HEK293 (cell line): ENCODE measurements around the gene NFAT5.
A peak's percentile ranks its signal among the peaks of the same experiment; 100 is the strongest.

Source experiments
- CTCF ChIA-PET: fragments of 350-600 bp; formaldehyde crosslinking; extraction: SDS; loops from one replicate; lab custom pipeline; 2021; ENCODE audit warnings: antibody characterized with exemption; lab: Yijun Ruan, JAX
- POLR2A ChIA-PET: fragments of 300-600 bp; formaldehyde crosslinking; extraction: SDS; loops from one replicate; lab custom pipeline; 2020; ENCODE audit warnings: antibody characterized with exemption, inconsistent platforms; lab: Yijun Ruan, JAX
- H3K27ac ChIP-seq: fragments of 200-500 bp; sonication (Bioruptor generic); 2 replicates; pipeline ENCODE4 v1.5.1; 2014; ENCODE audit warnings: low read depth, low read length, control low read depth, inconsistent platforms; ENCODE audit errors: extremely low read depth
- H3K36me3 ChIP-seq, 2 experiments: fragments of 200-500 bp in 1 of 2; sonication (Bioruptor generic) in 1 of 2; 1 replicate in 1 of 2; 2 replicates in 1 of 2; pipeline ENCODE4 v1.5.1; 2014 to 2017; ENCODE audit warnings: inconsistent platforms in 2 of 2, low read length in 2 of 2; ENCODE audit not compliant: control insufficient read depth in 2 of 2, insufficient read depth in 1 of 2
- H3K4me1 ChIP-seq: fragments of 200-500 bp; sonication (Bioruptor generic); 2 replicates; pipeline ENCODE4 v1.5.1; 2014; ENCODE audit warnings: mild to moderate bottlenecking, low read length, inconsistent platforms; ENCODE audit not compliant: control insufficient read depth, insufficient read depth
- H3K4me3 ChIP-seq: 2 replicates; pipeline ENCODE4 v1.5.1; 2011; ENCODE audit warnings: low read depth, mild to moderate bottlenecking, control low read depth, low read length, moderate library complexity
- H3K9me3 ChIP-seq: fragments of 200-500 bp; sonication (Bioruptor generic); 2 replicates; pipeline ENCODE4 v1.5.1; 2014; ENCODE audit warnings: low read depth, low read length, inconsistent platforms; ENCODE audit not compliant: control insufficient read depth, insufficient read depth
- PRDM1 ChIP-seq: fragments of 450-650 bp; formaldehyde crosslinking; IDR thresholded peaks from 2 replicates; pipeline ENCODE4; 2016; ENCODE audit warnings: missing biosample characterization, missing genetic modification characterization
- SCRT1 ChIP-seq: fragments of 450-650 bp; formaldehyde crosslinking; IDR thresholded peaks from 2 replicates; pipeline ENCODE4 v1.5.1; 2016; ENCODE audit warnings: missing biosample characterization, missing genetic modification characterization, borderline replicate concordance
- SCRT2 ChIP-seq: fragments of 450-650 bp; formaldehyde crosslinking; IDR thresholded peaks from 2 replicates; pipeline ENCODE4 v1.5.1; 2016; ENCODE audit warnings: missing biosample characterization, missing genetic modification characterization
- SETDB1 ChIP-seq: IDR thresholded peaks from one replicate; pipeline ENCODE4 v1.6.1; 2017; ENCODE audit warnings: mild to moderate bottlenecking, low read length, moderate library complexity, mixed read lengths; ENCODE audit not compliant: insufficient read length
- TCF7L2 ChIP-seq: IDR thresholded peaks from 2 replicates; pipeline ENCODE4 v1.6.1; 2011; ENCODE audit warnings: low read depth, mild to moderate bottlenecking, inconsistent platforms, low read length, moderate library complexity, borderline replicate concordance
- ZBTB21 ChIP-seq: fragments of 450-650 bp; formaldehyde crosslinking; IDR thresholded peaks from 2 replicates; pipeline ENCODE4 v1.5.1; 2017; ENCODE audit warnings: missing biosample characterization, missing genetic modification characterization
- ZFP69B ChIP-seq: fragments of 450-650 bp; formaldehyde crosslinking; IDR thresholded peaks from 2 replicates; pipeline ENCODE4 v1.5.1; 2016; ENCODE audit warnings: missing biosample characterization, missing genetic modification characterization
- ZNF146 ChIP-seq: fragments of 450-650 bp; formaldehyde crosslinking; IDR thresholded peaks from 2 replicates; pipeline ENCODE4 v1.5.1; 2016; ENCODE audit warnings: missing biosample characterization, missing genetic modification characterization
- ZNF157 ChIP-seq: fragments of 450-650 bp; formaldehyde crosslinking; IDR thresholded peaks from 2 replicates; pipeline ENCODE4 v1.5.1; 2016; ENCODE audit warnings: missing biosample characterization, missing genetic modification characterization
- ZNF274 ChIP-seq, 2 experiments: fragments of 200-500 bp in 1 of 2; fragments of 450-650 bp in 1 of 2; sonication (Bioruptor generic) in 1 of 2; formaldehyde crosslinking in 1 of 2; IDR thresholded peaks; 2 replicates each; pipeline versions ENCODE4 v1.5.1 to v1.6.1; 2014 to 2016; ENCODE audit warnings: borderline replicate concordance in 1 of 2, inconsistent platforms in 1 of 2, low read length in 1 of 2, missing biosample characterization in 1 of 2, missing genetic modification characterization in 1 of 2
- ZNF423 ChIP-seq: fragments of 450-650 bp; formaldehyde crosslinking; IDR thresholded peaks from 2 replicates; pipeline ENCODE4 v1.5.1; 2016; ENCODE audit warnings: missing biosample characterization, missing genetic modification characterization
- ZNF530 ChIP-seq: fragments of 450-650 bp; formaldehyde crosslinking; IDR thresholded peaks from 2 replicates; pipeline ENCODE4 v1.5.1; 2016; ENCODE audit warnings: low read depth, missing biosample characterization, missing genetic modification characterization
- ZNF544 ChIP-seq: fragments of 450-650 bp; formaldehyde crosslinking; IDR thresholded peaks from 2 replicates; pipeline ENCODE4 v1.5.0; 2017; ENCODE audit warnings: missing biosample characterization, missing genetic modification characterization
- ZNF558 ChIP-seq: fragments of 450-650 bp; formaldehyde crosslinking; IDR thresholded peaks from 2 replicates; pipeline ENCODE4 v1.5.1; 2016; ENCODE audit warnings: missing biosample characterization, missing genetic modification characterization
- ZSCAN30 ChIP-seq: fragments of 450-650 bp; IDR thresholded peaks from 2 replicates; pipeline ENCODE4 v1.5.1; 2018; ENCODE audit warnings: missing biosample characterization, mild to moderate bottlenecking, missing genetic modification characterization, moderate library complexity
- TF ChIP-seq, protein P1 (sequence below): fragments of 450-650 bp; formaldehyde crosslinking; IDR thresholded peaks from 2 replicates; pipeline ENCODE4 v1.5.1; 2016; ENCODE audit warnings: missing biosample characterization, missing genetic modification characterization
- TF ChIP-seq, protein P2 (sequence below): fragments of 450-650 bp; formaldehyde crosslinking; IDR thresholded peaks from 2 replicates; pipeline ENCODE4 v1.5.1; 2016; ENCODE audit warnings: missing biosample characterization, missing genetic modification characterization
- TF ChIP-seq, protein P3 (sequence below): fragments of 450-650 bp; formaldehyde crosslinking; IDR thresholded peaks from 2 replicates; pipeline ENCODE4 v1.5.1; 2016; ENCODE audit warnings: missing biosample characterization, missing genetic modification characterization
- TF ChIP-seq, protein P4 (sequence below): fragments of 450-650 bp; formaldehyde crosslinking; IDR thresholded peaks from 2 replicates; pipeline ENCODE4 v1.5.1; 2017; ENCODE audit warnings: missing biosample characterization, mild to moderate bottlenecking, missing genetic modification characterization, moderate library complexity
- TF ChIP-seq, protein P5 (sequence below): fragments of 450-650 bp; formaldehyde crosslinking; IDR thresholded peaks from 2 replicates; pipeline ENCODE4 v1.5.1; 2017; ENCODE audit warnings: missing biosample characterization, missing genetic modification characterization
- TF ChIP-seq, protein P6 (sequence below): fragments of 450-650 bp; formaldehyde crosslinking; IDR thresholded peaks from 2 replicates; pipeline ENCODE4 v1.5.1; 2016; ENCODE audit warnings: missing biosample characterization, missing genetic modification characterization

The NFAT5 gene

DNA sequence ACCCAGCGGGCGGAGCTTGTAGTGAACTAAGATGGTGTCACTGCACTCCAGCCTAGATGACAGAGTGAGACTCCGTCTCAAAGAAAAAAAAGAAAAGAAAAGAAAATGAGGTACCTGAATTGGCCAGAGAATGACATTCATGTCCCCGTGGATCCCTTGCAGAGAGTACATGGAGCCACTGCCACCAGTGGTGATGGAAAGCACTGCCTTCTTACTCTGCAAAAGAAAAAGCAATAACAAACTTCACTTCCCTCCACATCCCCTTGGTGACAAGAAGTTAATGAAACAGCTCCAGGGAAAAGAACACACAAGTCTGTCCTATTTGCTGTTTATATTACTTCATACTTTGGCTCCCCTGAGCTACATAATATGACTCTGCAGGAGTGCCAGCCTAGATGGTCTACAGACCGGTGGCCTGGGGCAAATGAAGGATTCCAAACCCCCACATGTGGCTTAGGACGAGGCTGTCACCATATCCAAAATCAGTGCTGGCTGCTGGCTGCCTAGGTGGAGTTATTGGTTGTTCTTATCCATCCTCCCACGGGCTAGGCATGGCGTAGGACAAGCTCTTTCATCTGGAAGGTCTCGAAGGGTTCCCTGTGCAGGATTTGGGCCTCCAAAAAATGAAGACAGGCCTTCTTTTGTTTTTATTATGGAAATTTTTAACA lies 147.3 kb downstream of the NFAT5 start:
- Histone ChIP-seq H3K4me1 (no peaks in the 10 kb centered on the region), H3K9me3 (no peaks in the 10 kb centered on the region), H3K36me3 (peaks cover 0 to 21% of the 10 kb centered on the region in 2 experiments; a peak in 1 of 3 replicates), H3K4me3 (no peak overlapping the region), H3K27ac (no peak overlapping the region)
- TF ChIP-seq, protein P1, sequence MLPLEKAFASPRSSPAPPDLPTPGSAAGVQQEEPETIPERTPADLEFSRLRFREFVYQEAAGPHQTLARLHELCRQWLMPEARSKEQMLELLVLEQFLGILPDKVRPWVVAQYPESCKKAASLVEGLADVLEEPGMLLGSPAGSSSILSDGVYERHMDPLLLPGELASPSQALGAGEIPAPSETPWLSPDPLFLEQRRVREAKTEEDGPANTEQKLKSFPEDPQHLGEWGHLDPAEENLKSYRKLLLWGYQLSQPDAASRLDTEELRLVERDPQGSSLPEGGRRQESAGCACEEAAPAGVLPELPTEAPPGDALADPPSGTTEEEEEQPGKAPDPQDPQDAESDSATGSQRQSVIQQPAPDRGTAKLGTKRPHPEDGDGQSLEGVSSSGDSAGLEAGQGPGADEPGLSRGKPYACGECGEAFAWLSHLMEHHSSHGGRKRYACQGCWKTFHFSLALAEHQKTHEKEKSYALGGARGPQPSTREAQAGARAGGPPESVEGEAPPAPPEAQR, result no peak
- no peak for TF ChIP-seq SCRT2
- TF ChIP-seq ZNF544 (tag by site-specific recombination), result no peak
- no peak for TF ChIP-seq ZNF274 (IDR thresholded peaks at IDR 0.05; ENCODE audit: low read length)
- no peak for TF ChIP-seq ZNF274 (tag by site-specific recombination; IDR thresholded peaks at IDR 0.05; ENCODE audit: borderline replicate concordance)
- TF ChIP-seq, protein P2, sequence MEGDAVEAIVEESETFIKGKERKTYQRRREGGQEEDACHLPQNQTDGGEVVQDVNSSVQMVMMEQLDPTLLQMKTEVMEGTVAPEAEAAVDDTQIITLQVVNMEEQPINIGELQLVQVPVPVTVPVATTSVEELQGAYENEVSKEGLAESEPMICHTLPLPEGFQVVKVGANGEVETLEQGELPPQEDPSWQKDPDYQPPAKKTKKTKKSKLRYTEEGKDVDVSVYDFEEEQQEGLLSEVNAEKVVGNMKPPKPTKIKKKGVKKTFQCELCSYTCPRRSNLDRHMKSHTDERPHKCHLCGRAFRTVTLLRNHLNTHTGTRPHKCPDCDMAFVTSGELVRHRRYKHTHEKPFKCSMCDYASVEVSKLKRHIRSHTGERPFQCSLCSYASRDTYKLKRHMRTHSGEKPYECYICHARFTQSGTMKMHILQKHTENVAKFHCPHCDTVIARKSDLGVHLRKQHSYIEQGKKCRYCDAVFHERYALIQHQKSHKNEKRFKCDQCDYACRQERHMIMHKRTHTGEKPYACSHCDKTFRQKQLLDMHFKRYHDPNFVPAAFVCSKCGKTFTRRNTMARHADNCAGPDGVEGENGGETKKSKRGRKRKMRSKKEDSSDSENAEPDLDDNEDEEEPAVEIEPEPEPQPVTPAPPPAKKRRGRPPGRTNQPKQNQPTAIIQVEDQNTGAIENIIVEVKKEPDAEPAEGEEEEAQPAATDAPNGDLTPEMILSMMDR, result peak; percentile 30; the same call in 1 of the 2 replicates
- ChIA-PET POLR2A (interaction anchor here (1.0 kb wide), 1 partner anchor 42 kb away, joined by 6 read pairs; the partner anchor contains the start of gene NOB1), CTCF (interaction anchor here (0.6 to 2.1 kb wide), 4 partner anchors 24 to 545 kb away, joined by 3 to 10 read pairs (median 4); partner anchors contain the start of gene NOB1)

DNA sequence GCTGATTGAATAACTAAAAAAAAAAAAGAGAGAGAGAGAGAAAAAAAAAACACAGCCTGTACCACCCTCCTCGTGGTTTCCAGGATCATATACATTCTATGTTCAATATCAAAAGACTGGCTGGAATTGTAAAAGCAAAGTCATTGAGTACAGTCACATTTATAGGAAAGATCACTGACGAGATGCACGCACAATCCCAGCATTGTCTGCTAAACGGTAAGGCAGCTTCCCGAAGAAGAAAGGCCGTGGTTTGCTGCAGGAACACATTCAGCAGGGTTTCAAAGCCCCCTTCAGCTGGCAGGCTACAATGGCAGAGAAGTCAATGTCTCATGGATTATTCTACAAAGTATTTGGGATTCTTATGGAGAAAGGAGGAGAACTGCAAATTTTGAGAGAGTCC lies 151.3 kb downstream of the NFAT5 start:
- ChIA-PET POLR2A (no interaction called here), CTCF (interaction anchor here (0.6 to 1.2 kb wide), 2 partner anchors 38 to 45 kb away, joined by 3 read pairs; no protein-coding TSS in a partner anchor)
- H3K4me3 ChIP-seq, result no peak overlapping the region
- H3K9me3 ChIP-seq, result no peaks in the 10 kb centered on the region
- H3K27ac ChIP-seq, result no peak overlapping the region
- H3K4me1 ChIP-seq, result no peaks in the 10 kb centered on the region
- TF ChIP-seq ZBTB21 (tag by site-specific recombination) (no peak), PRDM1 (tag by site-specific recombination) (no peak), SETDB1 (no peak), ZNF558 (no peak), ZNF157 (tag by site-specific recombination) (no peak), ZNF146 (tag by site-specific recombination) (no peak), ZNF423 (tag by site-specific recombination) (no peak), ZSCAN30 (tag by site-specific recombination) (no peak), ZNF530 (no peak), ZFP69B (no peak), TCF7L2 (no peak), SCRT1 (no peak)
- TF ChIP-seq, protein P3, sequence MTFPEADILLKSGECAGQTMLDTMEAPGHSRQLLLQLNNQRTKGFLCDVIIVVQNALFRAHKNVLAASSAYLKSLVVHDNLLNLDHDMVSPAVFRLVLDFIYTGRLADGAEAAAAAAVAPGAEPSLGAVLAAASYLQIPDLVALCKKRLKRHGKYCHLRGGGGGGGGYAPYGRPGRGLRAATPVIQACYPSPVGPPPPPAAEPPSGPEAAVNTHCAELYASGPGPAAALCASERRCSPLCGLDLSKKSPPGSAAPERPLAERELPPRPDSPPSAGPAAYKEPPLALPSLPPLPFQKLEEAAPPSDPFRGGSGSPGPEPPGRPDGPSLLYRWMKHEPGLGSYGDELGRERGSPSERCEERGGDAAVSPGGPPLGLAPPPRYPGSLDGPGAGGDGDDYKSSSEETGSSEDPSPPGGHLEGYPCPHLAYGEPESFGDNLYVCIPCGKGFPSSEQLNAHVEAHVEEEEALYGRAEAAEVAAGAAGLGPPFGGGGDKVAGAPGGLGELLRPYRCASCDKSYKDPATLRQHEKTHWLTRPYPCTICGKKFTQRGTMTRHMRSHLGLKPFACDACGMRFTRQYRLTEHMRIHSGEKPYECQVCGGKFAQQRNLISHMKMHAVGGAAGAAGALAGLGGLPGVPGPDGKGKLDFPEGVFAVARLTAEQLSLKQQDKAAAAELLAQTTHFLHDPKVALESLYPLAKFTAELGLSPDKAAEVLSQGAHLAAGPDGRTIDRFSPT (tag by site-specific recombination), result no peak
- TF ChIP-seq, protein P4, sequence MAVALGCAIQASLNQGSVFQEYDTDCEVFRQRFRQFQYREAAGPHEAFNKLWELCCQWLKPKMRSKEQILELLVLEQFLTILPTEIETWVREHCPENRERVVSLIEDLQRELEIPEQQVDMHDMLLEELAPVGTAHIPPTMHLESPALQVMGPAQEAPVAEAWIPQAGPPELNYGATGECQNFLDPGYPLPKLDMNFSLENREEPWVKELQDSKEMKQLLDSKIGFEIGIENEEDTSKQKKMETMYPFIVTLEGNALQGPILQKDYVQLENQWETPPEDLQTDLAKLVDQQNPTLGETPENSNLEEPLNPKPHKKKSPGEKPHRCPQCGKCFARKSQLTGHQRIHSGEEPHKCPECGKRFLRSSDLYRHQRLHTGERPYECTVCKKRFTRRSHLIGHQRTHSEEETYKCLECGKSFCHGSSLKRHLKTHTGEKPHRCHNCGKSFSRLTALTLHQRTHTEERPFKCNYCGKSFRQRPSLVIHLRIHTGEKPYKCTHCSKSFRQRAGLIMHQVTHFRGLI (tag by site-specific recombination), result no peak
- TF ChIP-seq, protein P5, sequence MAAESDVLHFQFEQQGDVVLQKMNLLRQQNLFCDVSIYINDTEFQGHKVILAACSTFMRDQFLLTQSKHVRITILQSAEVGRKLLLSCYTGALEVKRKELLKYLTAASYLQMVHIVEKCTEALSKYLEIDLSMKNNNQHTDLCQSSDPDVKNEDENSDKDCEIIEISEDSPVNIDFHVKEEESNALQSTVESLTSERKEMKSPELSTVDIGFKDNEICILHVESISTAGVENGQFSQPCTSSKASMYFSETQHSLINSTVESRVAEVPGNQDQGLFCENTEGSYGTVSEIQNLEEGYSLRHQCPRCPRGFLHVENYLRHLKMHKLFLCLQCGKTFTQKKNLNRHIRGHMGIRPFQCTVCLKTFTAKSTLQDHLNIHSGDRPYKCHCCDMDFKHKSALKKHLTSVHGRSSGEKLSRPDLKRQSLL (tag by site-specific recombination), result no peak
- TF ChIP-seq, protein P6, sequence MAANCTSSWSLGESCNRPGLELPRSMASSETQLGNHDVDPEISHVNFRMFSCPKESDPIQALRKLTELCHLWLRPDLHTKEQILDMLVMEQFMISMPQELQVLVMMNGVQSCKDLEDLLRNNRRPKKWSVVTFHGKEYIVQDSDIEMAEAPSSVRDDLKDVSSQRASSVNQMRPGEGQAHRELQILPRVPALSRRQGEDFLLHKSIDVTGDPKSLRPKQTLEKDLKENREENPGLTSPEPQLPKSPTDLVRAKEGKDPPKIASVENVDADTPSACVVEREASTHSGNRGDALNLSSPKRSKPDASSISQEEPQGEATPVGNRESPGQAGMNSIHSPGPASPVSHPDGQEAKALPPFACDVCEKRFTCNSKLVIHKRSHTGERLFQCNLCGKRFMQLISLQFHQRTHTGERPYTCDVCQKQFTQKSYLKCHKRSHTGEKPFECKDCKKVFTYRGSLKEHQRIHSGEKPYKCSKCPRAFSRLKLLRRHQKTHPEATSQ (tag by site-specific recombination), result no peak
- TF ChIP-seq, all 188 proteins: peak for 0
- H3K36me3 ChIP-seq, result peaks cover 0 to 16% of the 10 kb centered on the region in 2 experiments; a peak in 1 of 3 replicates
